ENCODE measurements around the gene NDUFV1. TPM values are rescaled to one million over a fixed set of nuclear protein-coding genes. Genes with fewer than 3 reads are reported as not detected.
"Not testable (repeated sequence)": the region's sequence is repeated elsewhere in the genome, so short reads cannot be mapped to it uniquely, and the experiment has no call there.

Gene NDUFV1
- total RNA-seq, 1 donor from 2014 or later: 191 TPM

GRCh38 chr11:67594480-67594879 is 12.3 kb upstream of the NDUFV1 start:
- no peak overlapping the region for H3K27ac Mint-ChIP-seq (ENCODE audit: unreplicated experiment)
- TF ChIP-seq CTCF (IDR thresholded peaks at IDR 0.05; ENCODE audit: unreplicated experiment): no peak
- no peaks in the 10 kb centered on the region for H3K4me1 Mint-ChIP-seq (ENCODE audit: unreplicated experiment)
- no peaks in the 10 kb centered on the region for H3K36me3 Mint-ChIP-seq (ENCODE audit: low read depth, unreplicated experiment)
- no peak overlapping the region for H3K4me3 Mint-ChIP-seq (ENCODE audit: unreplicated experiment)
- H3K9me3 Mint-ChIP-seq (ENCODE audit: unreplicated experiment): no peaks in the 10 kb centered on the region
- DNase-seq (ENCODE audit: low spot score): no peak
- H3K27me3 Mint-ChIP-seq (ENCODE audit: unreplicated experiment): no peaks in the 10 kb centered on the region

DNA sequence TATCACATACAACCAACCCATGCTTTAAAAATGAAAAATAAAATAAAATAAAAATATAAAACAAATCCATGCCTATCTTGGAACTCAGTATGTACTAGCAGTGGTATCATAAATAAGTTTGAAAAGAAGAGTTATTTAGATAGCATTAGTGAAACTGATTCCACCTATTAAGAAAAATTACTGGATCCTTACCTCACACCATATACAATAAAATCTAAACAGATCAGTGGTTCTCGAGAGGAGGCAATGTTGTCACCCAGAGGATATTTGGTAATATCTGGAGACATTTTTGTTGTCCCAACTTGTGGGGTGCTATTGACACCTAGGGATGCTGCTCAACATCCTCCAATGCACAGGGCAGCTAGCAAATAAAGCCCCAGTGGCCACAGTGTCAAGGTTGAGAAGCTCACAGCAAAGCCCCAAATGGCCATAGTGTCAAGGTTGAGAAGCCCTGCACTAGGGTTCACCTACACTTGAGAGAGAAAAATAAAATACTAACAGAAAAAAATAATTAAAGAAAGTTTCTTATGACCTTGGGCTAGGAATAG is 9.9 kb upstream of the NDUFV1 start:
- Mint-ChIP-seq H3K27me3 (ENCODE audit: unreplicated experiment) (peaks cover under 1% of the 10 kb centered on the region), H3K27ac (ENCODE audit: unreplicated experiment) (no peak overlapping the region), H3K9me3 (ENCODE audit: unreplicated experiment) (no peaks in the 10 kb centered on the region), H3K4me1 (ENCODE audit: unreplicated experiment) (no peaks in the 10 kb centered on the region), H3K4me3 (ENCODE audit: unreplicated experiment) (no peak overlapping the region), H3K36me3 (ENCODE audit: low read depth, unreplicated experiment) (no peaks in the 10 kb centered on the region)
- no peak for DNase-seq (ENCODE audit: low spot score)
- no peak for TF ChIP-seq CTCF (IDR thresholded peaks at IDR 0.05; ENCODE audit: unreplicated experiment)

GRCh38 chr11:67597458-67597857 is 9.3 kb upstream of the NDUFV1 start:
- not testable (repeated sequence) for H3K9me3 Mint-ChIP-seq (ENCODE audit: unreplicated experiment); H3K4me3 Mint-ChIP-seq (ENCODE audit: unreplicated experiment); H3K36me3 Mint-ChIP-seq (ENCODE audit: low read depth, unreplicated experiment); H3K27ac Mint-ChIP-seq (ENCODE audit: unreplicated experiment); DNase-seq (ENCODE audit: low spot score); H3K27me3 Mint-ChIP-seq (ENCODE audit: unreplicated experiment); H3K4me1 Mint-ChIP-seq (ENCODE audit: unreplicated experiment)

- H3K27me3 Mint-ChIP-seq (ENCODE audit: unreplicated experiment); H3K27ac Mint-ChIP-seq (ENCODE audit: unreplicated experiment); H3K4me1 Mint-ChIP-seq (ENCODE audit: unreplicated experiment); H3K9me3 Mint-ChIP-seq (ENCODE audit: unreplicated experiment); H3K4me3 Mint-ChIP-seq (ENCODE audit: unreplicated experiment); H3K36me3 Mint-ChIP-seq (ENCODE audit: low read depth, unreplicated experiment); DNase-seq (ENCODE audit: low spot score): not testable (repeated sequence)
These were observed 8.8 kb upstream of the NDUFV1 start for GRCh38 chr11:67597963-67598362.

DNA sequence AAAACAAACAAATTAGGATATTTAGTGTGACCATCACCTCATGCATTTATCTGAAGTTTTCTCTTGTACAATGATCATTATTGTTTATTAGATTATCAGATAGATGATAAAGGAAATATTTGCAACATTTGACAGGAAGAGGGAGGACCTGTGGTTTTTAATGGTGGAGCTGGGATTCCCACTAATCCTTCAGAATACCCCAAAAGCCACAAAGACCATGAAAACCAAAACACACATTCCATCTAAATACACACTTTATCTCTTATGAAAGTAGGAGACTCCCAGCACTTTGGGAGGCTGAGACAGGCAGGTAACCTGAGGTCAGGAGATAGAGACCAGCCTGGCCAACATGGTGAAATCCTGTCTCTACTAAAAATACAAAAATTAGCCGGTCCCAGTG is 7.6 kb upstream of the NDUFV1 start:
- Mint-ChIP-seq H3K27ac (ENCODE audit: unreplicated experiment) (no peak overlapping the region), H3K9me3 (ENCODE audit: unreplicated experiment) (no peaks in the 10 kb centered on the region), H3K36me3 (ENCODE audit: low read depth, unreplicated experiment) (no peaks in the 10 kb centered on the region), H3K4me3 (ENCODE audit: unreplicated experiment) (no peak overlapping the region), H3K4me1 (ENCODE audit: unreplicated experiment) (peaks cover 5% of the 10 kb centered on the region), H3K27me3 (ENCODE audit: unreplicated experiment) (peaks cover 3% of the 10 kb centered on the region)
- DNase-seq (ENCODE audit: low spot score): no peak
- no peak for TF ChIP-seq CTCF (IDR thresholded peaks at IDR 0.05; ENCODE audit: unreplicated experiment)

DNA sequence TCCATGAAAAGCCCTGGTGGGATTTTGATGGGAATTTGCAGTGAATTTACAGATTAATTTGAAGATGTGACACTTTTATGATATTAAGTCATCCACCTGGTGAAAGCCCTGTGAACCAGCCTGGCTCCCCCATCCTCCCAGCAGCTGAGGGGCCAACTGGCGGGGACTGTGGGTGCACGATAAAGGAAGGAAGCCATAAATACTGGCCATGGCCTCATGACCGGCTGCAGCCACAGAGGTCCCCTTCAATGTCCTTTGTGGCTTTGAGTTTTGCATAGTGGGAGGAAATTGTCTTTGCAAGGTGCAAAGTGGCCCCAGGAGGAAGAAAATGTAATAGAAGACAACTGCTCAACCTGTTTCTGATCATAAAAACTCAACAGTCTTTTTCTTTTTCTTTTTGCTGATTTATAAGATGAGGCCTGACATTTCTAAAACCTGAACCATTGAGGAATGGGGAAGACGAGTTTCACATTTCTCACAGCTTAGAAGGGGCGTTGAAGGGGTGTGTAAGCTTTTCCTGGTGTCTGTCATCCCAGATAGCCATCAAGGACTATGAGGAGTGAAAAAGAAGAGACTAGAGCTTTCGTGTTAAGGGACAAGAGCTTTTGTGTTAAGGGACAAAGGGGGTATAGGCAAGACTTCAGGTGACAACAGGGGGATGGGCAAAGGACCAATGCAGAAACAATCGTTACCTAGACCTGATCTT is 6.3 kb upstream of the NDUFV1 start:
- peaks cover 10% of the 10 kb centered on the region for H3K4me1 Mint-ChIP-seq (ENCODE audit: unreplicated experiment)
- H3K27me3 Mint-ChIP-seq (ENCODE audit: unreplicated experiment): peaks cover 3% of the 10 kb centered on the region
- no peak for TF ChIP-seq CTCF (IDR thresholded peaks at IDR 0.05; ENCODE audit: unreplicated experiment)
- H3K9me3 Mint-ChIP-seq (ENCODE audit: unreplicated experiment): no peaks in the 10 kb centered on the region
- H3K27ac Mint-ChIP-seq (ENCODE audit: unreplicated experiment): no peak overlapping the region
- H3K36me3 Mint-ChIP-seq (ENCODE audit: low read depth, unreplicated experiment): peaks cover under 1% of the 10 kb centered on the region
- H3K4me3 Mint-ChIP-seq (ENCODE audit: unreplicated experiment): no peak overlapping the region
- DNase-seq (ENCODE audit: low spot score): no peak
